Fibroblast of skin of right quadriceps (primary cell): ENCODE results near the gene CAMSAP2.

Source experiments
- DNase-seq: peaks from one replicate; pipeline ENCODE4 v3.0.0-alpha.2; 2013

Gene CAMSAP2

DNA sequence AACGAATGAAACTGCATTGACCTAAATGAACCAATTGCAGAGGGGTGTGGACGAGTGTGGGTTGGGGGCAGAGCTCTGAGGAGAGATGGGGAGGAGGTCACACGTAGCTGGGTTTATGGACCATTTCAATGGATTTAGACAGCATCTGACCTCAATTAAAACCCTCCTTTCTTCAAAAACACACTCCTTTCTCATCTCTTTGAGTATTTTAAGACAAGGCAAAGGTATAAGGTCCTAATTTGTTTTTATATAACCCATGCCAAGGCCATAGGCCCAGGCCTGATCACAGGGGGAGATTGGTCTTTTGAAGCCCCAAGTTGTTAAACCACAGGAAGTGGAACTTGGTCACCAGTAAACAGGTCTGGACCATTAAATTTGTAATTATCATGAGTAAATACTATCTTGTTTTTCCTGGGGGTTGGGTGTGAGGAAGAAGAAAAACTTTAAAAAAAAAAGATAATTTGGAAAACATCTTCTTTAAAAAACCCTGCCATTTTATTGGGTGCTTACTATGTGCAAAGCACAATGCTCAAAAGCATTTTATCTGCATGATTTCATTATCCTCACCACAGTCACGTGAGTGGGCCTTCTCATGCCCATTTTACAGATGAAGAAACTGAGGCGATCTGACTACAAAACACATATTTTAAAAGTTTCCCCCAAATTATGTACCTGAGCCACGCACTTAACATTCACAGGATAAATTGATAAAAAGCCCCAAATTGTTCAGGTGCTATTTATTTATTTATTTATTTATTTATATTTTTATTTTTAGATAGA, 147.1 kb downstream of the CAMSAP2 start:
- DNase-seq, result no peak

DNA sequence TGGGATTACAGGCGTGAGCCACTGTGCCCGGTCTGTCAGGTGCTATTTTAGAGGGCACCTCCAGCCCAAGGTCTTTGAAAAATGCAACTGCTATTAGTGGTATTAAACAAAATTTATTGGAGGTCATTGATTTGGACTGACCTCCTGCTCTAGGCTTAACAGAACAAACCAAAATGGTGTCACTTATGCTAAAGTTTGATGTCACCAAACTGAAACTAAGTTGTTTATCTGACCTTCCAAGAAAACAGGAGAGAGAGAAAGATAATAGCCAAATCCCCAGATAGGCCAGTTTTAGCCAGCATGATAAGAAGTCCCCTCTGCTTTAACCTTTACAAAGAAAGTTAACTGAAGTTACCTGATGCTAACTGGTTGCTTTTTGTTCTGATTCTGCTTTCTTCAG, 147.9 kb downstream of the CAMSAP2 start:
- no peak for DNase-seq

DNA sequence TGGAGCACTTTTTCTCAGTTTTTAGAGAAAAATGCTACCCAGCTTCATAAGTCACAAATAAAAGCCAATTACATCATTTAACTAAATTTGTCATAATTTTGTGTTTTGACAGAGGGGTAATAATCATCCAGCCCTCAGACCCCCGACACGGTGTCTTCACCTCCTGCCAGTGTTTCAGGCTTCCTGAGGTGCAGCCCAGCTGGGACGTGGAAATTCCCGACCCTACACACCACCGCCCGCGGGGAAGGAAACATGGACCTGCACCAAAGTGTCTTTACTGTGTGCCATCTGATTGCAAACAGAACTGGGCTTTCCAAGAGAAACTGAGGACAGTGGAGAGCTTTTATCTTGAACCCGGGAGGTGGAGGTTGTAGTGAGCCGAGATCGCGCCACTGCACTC, 148.3 kb downstream of the CAMSAP2 start:
- DNase-seq, result no peak

DNA sequence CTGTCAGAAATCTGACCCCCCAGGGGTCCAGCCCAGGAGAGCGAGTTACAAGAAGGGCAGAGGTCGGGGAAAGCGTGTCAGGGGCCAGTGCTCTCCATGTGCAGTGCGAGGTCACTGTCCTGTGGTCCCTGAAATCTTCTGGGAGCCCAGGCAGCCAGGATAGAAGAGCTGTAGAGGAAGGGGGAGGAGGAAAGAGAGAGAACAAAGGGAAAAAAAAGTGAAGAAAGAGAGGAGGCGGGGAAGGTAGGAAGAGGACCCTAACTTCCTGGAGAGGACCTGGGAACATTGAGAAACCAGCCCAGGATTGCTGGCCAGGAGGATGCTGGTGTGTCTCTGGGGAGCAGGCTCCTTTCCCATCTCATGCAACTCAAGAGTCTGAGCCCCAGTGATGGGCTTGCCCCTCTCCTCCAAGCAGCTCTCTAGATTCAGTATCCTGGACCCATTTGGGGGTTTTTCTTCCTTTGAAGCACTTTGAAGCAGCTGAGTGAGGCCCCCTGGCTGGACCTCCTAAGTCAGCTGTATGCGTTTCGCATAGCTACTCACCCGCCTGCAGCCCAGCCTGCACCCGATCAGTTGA, 149.2 kb downstream of the CAMSAP2 start:
- no peak for DNase-seq

DNA sequence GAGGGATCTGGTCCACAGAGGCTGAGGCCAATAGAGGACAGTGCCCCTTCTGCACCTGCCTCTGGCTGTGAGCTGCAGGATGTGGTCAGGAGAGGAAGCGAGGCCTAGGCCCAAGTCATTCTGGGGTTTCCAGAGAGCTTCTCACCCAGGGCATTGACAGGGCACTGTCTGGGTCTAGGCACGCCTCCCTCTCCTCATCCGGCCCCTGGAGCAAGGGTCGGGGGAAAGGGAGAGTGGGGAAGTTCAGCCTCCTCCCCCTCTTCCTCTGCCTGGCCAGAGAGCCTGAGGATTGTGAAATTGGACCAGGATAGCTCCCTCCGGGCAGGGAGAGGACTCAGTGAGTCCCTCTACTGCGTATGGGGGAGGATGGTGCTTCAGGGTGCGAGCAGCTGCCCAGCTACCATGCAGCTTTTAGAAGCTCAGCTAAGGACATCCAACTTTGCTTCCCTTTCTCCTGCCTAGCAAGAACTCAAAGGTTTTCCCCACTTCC, 149.7 kb downstream of the CAMSAP2 start:
- no peak for DNase-seq

DNA sequence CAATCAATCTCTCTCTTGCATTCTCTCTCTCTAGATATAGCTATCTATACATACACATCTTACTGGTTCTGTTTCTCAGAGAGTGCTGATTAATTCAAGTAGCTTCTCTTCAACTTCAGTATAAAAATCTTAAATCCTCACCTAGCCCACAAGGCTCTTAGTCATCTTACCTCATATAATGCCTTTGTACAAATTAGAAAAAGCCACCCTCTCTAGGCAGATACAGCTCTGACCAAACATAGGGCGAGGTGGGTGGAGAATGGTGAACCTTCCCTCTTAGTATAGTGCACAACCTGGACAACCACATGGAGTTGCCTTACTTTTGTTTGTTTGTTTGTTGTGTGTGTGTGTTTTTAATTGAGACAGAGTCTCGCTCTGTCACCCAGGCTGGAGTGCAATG, 150.9 kb downstream of the CAMSAP2 start:
- no peak for DNase-seq

DNA sequence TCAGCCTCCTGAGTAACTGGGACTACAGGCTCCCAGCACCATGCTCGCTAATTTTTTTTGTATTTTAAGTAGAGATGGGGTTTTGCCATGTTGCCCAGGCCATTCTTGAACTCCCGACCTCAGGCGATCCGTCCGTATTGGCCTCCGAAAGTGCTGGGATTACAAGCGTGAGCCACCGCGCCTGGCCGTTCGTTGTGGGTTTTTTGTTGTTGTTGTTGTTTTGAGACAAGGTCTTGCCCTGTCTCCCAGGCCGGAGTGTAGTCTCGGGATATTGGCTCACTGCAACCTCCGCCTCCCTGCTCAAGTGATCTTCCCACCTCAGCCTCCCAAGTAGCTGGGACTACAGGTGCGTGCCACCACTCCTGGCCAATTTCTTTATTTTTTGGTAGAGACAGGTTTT, 151.3 kb downstream of the CAMSAP2 start:
- DNase-seq, result no peak

DNA sequence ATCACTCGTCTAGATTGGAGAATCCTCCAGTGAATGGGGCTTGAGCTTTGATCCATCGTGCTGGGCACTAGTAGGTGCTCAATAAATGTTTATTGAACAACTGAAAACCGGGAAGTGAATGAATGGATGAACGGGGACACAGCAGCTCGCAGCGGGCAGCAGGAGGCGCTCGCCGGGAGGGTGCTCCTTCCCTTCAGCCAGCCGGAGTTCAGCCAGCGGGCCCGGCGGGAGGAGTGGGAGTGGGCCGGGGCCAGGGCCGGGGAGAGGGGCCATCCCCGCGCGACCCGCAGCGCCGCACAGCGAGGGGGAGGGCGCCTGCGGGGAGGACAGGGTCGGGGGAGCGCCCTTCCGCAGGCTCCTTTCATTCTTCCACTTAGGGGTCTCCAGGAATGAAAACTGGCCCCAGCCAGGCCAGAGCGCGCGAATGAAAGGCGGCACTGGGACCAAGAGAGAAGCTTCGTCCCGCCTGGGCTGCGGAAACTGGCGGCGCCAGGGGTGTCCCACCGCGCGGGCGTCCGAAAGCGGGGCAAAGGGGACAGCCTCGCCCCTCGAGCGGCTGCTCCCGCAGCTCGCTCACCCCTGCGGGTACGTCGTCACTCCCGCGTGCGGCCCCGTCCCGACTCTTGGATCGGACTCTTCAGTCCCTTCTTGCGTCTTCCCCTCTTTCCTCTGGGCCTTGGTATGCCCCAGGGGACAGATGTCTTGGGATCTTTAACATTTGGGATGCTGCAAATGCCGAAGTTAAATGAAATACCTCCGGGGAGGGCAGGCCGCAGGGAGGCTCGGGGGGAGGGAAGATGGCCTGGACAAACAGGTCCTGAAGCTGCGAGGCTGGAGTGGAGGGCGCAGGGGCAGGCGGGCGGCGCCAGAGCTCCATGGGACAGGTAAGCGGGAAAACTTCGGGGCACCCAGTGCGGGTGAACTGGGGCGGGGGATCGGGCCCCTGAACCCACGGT, 152.4 kb downstream of the CAMSAP2 start:
- DNase-seq, result peak; percentile 57

DNA sequence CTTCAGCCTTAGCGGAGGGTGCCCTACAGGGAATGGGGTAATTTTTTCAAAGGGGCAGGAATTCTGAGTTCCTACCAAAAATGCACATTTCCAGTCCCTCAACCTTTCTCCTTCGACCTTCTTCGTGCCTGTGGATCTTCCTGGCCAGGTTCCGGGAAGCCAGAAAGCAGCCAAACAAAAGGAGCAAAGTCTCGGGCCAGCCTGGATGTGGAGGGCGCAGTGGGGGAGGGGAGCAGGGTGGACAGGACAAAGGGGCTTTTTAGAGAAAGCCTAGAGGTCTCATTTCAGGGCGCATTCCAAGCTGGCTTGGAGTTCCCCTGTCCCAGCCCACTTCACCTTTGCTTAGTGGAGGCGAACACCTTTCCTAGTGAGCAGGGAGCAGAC, 153.1 kb downstream of the CAMSAP2 start:
- no peak for DNase-seq

DNA sequence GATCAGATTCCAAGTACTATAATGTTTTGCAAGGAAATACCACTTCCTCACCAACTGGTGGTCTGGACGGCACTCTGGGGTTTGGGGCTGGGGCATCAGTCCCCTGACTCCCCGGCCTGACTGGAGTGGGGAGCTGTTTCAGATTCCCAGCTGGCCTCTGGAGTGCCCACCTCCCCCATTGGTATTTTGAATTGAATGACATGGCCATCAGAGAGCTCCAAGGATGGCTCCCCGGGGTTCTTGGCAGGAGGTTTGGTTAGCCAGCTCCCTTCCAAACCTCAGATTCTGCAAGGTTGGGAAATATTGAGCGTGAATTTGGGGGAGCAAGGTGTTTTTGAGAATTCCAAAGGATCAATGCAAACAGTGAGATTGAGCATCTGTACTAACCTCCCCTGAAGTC, 153.9 kb downstream of the CAMSAP2 start:
- DNase-seq, result no peak

DNA sequence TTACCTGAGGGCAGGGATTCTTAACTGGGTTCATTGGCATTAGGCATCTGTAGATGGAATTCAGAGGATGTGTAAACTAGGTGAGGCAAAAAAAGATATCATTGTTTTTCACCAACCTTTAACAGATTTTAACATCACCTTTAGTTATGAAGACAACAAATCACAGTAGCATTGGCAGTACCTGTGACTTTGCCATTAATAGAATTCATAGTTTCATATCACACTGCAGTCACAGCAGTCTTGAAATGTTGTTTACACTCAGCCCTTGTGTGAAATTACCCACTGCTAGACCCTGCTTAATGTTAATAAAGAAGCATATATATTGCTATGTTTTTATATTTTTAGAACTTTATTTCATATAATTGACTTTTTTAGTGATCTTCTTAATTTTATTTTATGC, 154.3 kb downstream of the CAMSAP2 start:
- no peak for DNase-seq

DNA sequence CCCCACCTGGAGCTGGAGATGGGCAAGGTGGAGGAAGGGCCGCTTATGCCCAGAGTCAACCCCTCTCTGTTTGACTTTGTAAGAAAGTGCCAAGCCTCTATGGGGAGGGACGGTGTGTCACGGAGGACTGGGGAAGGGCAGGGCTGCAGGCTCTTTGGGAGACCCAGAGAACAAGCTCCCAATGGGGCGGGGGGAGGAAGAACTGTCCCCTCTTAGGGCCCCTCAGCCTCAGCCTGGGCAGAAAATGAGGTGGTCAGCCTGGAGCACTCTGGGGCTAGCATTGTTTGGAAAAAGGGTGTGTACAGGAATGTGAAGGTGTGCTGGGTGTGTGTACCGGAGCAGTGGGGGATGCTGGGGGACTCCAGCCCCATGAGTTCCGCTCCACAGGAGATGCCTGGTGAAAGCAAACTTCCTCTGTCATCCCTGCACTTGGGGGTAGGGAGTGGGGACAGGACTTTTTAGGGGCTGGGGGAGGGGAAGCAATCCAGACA, 154.8 kb downstream of the CAMSAP2 start:
- no peak for DNase-seq

DNA sequence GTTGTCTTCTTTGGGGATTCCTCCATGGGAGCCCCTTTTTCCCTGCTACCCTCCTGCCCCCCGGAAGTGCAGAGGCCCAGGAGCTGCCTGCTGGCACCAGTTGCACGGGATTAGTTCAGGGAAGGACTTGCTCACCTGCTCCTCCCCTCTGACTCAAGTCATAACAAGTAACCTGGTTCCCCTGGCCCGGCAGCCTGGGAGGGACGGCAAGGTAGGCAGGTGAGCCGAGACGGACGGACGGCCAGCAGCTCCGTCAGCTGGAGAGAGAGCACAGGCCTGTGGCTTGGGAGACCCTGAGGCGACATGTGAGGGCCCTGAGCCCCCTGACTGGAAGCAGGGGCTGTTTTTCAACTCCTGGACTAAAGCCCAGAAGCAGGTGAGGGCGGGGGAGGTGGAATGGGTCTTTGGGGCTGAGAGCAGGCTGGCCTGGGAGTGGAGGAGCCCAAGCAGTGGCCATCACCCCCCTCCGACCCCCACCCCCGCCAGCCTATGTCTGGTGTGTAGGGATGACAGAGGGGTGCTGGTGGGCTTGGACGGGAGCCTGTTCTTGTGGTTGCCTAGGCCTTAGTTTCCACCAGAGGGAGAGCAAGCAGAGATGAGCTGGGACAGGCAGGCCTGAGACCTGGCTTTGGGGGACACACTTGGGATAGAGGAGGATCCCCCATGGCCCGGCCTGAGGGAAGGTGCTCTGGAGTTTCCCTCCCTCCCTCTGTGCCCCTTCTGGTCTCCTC, 156.2 kb downstream of the CAMSAP2 start, which contains the start of gene INAVA:
TSS of gene INAVA (plus strand) at position 189 of the 731 bp plus-strand sequence. CDS start 3,501 bp downstream, outside the sequence.
- DNase-seq, result no peak

DNA sequence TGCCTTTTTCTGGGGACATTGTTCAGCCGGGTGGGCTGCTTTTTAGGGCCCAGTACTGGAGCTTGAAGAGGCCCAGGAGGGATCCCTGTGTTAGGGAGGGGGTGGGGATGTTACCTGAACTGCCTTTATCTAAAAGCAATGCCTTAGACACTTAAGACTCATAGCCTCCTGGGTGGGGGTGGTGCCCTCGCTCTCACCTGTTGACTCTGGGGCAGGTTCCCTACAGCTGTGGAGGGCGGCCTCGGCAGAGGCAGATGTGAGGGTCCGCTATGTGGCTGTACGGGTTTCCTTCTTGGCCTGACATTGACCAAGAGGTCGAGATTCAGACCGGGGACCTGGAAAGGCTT, 156.7 kb downstream of the CAMSAP2 start:
- DNase-seq, result no peak

DNA sequence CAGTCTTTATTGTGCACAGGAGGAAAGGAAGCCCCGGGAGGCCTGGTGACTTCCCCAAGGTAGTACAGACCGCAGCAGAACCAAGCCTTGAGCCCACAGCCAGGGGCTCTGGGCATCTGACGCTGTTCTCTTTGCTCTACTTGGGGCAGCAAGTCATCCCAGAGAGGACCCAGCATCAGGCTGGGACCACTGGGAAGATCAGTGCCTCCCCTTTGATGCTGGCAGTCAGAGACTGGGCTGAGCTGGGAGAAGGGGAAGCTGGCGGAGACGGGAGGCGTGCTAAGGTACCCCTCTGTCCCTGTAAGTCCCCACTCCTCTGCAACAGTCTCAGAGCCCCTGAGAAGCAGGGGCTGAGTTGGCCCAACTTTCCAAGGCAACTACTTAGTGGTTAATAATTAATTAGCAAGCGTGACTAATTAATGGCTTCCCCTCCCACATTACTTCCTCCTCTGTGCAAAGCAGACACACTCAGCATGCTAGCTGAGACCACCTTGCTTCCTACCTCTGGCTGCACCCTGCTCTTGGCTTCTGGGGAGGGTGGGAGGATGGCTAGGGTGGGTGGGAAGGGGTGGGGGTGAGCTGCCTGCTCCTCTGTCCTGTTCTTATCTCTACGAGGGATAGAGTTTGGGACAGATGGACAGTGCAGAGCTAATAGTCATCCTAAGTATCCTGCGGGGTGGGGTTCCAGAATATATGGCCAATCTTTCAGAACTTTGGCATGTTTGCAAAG, 157.3 kb downstream of the CAMSAP2 start:
- no peak for DNase-seq

DNA sequence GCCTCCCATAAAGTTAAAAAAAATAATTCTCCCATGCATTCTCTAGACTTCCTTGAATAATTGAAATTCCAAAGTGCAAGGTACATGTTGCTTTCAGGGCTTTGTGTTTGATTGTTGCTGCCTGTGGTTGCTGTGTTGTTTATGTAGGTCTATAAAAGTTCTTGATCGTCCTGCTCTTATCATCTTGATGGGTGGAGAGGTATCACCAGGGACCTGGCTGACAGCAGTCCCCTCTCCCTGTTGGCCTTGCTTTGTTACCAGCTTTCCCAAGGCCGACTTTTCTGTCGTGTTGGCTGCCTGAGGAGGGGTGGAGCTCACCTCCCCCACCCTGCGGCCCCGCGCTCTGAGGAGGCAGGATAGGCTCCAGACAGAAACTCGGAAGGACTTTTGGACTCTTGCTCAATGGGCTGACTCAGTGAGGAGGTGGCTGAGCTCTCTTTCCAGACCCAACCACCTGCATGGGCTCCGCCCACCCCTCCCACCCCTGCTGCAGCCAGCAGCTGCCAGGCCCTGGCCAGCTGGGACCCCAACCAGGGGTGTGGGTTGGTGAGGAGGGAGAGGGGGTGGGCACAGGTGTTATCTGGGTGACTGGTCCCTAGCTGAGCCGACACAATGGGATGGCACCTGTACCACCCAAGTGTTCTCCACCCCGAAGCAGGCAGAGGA, 158.0 kb downstream of the CAMSAP2 start:
- DNase-seq, result peak; percentile 22

DNA sequence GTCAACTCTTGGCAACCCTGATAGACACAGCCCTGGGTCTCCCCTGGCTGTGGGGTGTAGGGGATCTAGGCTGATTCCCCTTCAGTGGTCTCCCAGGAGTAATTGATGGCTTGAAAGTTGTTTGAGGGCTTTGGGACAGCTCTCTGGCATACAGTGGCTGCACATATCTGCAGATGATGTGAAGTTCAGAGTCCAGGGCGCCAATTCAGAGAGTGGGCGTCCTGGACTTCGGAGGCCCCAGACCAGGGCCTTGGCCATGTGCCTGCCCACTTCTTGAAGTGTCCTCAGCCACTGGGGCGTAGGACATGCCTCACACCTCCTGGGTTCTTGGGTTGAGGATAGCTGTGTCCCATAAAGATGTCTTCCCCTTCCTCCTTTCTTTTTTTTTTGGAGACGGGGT, 158.6 kb downstream of the CAMSAP2 start:
- no peak for DNase-seq

DNA sequence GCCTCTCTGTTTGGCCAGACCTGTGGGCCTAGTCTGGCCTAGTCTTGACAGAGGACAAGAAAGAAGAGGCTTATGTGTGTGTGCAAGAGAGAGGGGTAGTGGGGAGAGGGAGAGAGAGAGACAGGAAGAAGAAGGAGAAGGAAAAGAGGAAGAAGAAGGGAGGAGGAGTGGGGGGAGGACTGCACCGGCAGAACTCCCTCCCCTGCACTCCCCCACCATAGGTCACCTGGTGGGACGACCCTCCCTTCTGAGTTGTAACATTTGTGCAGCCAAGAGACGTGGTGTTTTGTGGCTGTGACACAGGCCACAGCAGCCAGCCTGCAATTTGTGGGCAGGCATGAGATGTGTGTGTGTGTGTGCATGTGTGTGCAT, 160.3 kb downstream of the CAMSAP2 start:
- no peak for DNase-seq

DNA sequence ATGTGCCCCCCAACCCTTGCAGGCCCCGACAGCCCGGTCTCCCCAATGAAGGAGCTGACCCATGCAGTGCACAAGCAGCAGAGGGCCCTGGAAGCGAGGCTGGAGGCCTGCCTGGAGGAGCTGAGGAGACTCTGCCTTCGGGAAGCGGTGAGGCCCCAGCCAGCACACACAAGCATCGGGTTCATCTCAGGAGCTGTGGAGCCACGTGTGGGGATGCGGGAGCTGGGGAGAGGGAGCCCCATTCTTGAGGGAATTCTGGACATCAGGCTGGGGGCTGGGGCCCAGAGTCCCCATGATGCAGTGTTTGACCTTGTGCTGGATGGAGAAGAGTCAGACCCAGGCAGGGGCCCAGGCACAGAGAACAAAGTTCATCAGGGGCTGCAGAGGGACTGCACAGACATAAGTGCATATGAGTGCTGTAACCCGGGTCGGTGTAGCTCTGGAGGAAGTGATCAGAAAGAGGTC, 160.8 kb downstream of the CAMSAP2 start:
- DNase-seq, result no peak

DNA sequence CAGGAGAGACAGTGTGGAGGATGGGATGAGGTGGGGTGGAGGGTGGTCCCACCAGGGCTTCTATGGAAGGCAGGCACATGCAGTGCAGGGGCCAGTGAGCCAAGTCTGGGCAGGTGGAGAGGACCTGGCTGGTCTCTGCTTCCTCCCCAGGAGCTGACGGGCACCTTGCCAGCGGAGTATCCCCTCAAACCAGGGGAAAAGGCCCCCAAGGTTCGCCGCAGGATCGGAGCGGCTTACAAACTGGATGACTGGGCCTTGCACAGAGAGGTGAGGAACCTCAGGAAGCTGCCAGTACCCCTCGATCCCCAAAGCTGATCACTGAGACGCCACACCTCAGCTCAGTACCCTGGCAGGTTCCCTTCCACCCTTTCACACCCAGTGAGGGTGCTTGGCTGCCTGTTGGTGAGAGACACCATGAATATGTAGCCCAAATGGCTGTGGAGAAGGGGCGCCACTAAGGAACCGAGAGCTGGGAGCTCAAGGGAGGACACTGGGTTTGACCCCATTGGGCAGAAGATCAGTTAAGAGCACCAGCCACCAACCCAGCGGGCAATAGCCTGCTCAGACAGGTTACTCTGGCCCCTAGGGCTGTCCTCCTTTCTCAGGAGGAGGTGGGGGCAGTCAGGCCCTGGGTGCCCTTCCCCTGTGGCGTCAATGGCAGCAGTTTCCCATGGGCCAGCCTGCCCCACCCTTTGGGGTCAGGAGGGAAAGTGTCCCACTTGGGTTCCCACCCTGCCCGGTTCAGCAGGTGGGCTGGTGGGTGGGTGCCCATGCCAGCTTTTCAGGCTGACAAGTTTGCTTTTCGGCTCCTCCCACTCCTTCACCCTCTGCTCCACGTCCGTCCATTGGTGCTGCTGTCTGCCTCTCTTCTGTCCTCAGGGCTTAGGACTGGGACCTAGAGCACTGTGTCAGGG, 161.5 kb downstream of the CAMSAP2 start:
- DNase-seq, result no peak
